ENCODE results near the gene TENM4. TPM values are rescaled to one million over a fixed set of nuclear protein-coding genes. Genes with fewer than 3 reads are reported as not detected.

Gene TENM4
- polyA plus RNA-seq, 12 donors = 6.1 to 12.6 (median 7.8) TPM; not detected in 1

DNA sequence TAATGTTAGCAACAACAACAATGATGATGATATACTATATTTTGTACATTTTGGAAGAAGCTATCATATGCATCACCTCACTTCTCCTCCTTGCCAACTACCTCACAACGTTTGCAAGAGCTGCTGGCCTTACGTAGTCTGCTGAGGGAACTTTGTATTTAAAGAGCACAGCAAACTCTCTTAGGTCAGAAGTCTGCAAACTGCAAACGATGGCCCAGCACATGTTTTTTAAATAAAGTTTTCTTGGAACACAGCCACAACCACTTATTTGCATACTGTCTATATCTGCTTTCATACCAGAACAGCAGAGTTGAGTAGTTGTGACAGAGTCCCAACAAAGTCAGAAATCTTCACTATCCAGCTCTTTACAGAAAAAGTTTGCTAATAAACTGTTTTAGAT, 261.7 kb downstream of the TENM4 start:
- DNase-seq = no peak

DNA sequence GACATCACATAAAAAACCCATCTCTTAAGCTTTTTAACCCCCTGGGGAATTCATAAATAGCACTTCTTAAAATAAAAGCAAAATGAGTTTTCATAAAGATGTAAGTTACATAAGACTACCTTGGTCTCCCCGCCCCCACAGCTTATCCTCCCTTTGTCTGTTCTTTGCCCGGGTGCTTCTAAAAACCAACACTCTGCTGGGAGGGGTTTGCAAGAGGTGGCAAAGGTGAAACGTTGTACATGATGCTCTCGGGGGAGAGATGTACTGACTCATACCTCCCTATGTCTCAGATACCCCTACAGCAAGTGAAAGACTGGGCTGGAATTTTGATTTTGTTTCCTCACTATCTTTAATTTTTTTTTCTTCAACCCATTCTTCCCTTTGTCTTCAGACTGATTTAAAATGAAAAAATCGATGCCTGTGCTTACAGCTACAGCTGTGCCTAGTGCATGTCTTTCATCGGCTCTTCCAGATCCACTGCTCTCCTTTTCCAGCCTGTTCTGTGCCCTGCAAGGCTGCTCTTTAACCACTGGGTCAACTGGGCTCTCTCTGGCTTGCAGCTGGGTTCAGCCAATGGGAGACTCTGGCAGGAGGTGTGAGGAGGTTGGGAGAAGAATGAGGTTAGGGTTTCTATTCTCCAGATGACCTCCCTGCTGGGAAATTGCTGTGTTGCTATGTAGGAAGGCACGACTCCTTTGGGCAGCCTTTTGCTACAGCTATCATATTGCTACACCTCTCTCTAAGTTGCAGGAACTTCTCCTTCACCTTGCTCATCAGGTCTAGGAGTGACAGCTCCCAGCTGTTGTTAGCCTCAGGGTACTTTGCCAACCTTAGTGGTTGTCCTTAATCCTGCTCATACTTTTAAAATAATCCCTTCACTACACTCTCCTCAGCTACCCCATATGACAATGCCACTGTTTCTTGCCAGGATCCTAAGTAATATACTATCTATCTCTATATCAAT, 266.5 kb downstream of the TENM4 start:
- DNase-seq = no peak

DNA sequence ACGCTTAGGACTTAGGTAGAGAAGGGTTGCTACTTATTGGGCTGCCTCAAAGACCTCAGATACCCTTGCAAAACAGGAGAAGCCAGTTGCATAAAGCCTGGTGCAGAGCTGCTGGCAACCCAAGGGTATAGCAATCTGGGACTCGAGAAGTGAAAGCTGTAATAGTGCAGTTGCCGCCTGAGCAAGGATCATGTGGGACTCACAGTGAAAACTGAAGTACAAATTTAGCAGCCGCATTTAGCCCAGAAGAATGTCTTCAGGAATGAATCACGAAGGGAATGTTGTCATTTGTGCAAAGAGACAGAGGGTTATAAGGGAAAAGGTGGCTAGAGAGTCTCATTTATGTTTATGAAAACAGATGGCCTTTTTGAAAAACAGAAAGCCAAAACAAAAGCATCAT, 267.2 kb downstream of the TENM4 start:
- no peak for DNase-seq

DNA sequence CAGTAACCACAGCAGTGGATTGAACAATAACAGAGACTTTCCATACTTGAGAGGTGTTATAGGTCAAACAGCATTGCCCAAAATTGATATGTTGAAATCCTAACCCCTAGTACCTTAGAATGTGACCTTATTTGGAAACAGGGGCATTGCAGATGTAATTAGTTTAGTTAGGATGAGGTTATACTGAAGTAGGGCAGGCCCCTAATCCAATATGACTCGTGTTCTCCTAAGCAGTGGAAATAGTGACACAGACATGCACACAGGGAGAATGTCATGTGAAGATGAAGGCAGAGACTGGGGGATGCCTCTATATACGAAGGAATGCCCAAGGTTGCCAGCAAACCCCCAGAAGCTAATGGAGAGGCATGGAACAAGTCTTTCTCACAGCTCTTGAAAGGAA, 270.5 kb downstream of the TENM4 start:
- no peak for DNase-seq

DNA sequence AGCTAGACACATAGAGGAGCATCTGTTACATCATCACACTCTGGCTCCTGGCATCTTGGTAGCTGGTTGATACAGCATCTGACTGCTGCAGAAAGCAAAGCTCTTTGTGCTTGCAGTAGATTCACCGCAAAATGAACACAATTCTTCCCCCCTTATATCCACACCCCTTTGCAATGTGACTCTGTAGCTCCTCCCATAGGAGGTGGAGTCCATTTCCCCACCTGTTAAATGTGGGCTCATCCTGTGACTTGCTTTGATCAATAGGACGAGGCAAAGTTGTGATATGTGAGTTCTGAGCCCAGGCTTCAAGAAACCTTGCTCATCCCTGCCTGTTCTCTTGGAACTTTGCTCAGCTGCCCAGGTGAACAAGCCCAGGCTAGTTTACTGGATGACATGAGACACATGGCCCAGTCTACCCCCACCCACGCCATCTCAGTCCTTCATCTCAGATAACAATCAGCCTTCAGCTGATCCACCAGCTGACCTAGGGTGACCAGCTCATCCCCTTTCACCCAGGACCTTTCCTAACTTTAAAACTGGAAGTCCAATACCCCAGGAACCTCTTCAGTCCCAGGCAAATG, 272.2 kb downstream of the TENM4 start:
- no peak for DNase-seq

DNA sequence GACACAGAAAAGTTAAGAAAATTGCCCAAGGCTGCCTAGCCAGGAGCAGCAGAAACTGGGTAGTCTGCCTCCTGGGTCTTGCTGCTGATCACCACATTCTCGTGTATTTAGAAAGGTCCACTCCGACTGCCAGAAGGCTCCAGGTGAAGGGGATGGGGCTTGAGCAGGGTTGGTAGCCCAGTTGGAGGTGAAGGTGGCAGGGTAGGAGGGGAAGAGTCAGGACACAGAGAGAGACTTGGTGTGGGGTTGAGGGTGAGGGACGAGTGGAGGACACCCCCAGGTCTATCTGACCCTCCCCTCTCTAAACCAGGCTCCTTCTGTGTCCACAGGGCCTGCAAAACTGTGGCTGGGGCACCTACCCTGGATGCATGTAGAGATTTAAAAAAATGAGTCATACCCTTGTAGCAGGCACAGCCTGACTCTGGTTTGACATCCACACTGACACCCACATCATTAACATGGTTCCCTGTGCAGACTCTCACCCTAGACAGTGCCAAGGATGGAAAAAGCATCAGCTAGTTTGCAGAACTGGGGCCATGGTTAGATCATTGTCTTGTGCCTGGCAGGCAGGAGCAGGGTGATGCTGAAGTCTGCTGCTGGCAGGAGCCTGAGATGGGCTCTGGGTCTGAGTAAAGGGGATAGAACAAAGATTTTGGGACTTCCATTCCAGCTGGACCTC, 273.2 kb downstream of the TENM4 start:
- no peak for DNase-seq

DNA sequence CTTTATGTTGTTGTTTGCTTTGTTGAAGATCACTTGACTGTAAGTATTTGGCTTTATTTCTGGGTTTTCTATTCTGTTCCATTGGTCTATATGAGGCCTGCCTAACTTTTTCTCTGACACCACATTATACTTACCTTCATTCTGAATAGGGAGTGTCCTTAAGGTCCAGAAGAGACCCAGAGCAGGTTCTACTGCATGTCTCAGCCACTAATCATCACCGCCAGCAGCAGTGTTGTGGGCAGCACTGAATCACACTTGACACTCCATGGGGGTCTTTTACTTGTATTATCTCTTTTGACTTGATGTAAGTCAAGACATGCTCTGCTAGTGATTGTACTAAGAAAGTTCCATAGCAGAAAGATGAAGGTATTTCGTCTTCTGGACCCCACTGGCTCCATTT, 274.9 kb downstream of the TENM4 start:
- no peak for DNase-seq

DNA sequence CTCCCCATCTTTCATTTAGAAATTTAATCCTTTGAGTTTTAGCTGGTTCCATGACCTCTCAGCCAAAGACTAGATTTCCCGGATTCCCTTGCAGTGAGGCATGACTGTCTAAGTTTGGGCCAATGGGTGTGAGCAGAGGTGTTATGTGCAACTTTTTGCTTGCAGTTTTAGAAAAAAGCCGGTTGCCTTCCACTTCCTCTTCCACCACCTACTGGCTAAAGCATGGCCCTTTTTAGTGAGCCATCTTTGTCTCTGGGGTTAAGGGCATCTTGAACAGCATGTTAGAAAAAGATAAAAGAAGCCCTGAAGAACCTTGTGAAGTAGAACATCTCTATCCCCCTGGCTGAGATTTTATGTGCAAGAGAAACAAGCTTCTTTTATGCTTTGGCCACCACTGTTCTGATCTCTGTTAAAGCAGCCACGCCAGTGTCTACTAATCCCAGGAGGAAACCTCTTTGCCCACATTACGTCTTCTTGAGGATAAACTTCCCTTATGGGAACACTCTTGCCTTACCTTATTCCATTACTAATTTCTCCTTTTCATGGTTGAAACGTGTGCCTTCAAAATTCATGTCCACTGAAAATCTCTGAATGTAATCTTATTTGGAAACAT, 279.9 kb downstream of the TENM4 start:
- no peak for DNase-seq

DNA sequence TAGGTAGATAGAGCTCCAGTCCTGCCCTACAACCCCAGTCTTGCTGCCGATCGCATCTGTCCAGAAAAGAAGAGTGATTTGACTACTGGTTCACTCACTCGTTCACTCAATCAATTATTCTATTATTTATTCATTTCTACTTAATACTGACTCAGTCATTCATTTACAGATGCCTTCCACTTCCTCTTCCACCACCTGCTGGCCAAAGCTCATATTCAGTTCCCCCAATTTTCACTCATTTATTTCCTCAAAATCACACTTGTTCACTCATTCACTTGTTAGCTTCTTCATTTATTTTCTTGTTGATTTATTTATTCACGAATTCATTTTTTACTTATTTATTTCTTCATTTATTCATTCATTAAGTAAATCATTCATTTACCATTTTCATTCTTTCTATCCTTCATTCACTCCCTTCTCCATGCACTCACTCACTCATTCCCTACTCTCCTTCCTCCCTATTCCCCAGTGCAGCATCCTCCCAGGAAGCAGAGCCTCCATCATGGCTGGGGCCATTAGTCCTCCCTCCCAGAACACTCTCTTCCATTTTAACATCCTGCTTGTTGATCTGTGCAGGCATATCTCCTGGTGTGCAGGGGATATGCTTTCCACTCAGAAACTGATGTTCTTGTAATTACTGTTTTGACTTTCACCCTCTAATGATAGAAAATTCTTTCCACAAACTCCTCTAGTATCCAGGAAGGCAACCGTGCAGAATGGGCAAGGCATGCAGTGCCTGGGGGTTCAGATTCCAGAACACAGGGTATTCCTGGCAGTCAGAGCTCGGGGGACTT, 281.0 kb downstream of the TENM4 start:
- DNase-seq = no peak

DNA sequence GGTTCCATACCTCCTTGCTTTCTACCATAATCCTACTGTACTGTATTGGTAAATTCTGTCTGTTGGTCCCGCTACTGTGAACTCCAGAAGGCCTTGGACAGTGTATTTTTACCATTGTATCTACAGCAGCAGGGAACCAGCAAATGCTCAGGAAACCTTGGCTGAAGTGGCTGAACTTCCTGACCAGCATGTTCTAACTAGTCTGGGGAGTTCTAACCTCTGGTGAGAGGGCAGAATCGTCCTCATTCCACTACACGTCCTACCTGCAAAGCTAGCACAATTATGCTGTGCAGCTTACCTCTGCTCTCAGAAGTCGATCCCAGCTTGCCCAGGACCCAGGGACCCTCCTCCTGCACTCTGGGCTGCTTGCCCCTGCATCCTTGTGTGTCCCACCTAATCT, 283.1 kb downstream of the TENM4 start:
- no peak for DNase-seq

DNA sequence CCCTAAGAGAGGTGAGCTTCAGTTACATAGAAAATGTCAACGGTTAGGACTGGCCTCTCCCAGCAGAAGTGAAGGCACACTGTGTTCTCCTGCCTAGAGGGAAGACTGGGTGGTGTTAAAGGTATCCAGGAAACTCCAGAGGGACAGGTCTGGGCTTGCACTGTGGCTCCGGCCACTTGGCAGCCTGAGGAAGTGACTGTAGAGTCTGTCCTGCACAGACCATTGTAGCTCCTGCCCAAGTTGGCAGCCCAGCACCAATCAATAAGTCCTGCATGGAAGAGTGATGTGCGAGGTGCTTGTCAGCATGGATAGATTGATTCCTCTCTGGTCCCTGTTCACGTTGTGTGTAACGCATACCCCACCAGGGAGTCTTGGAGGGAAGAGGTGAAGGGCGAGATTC, 284.8 kb downstream of the TENM4 start:
- no peak for DNase-seq

DNA sequence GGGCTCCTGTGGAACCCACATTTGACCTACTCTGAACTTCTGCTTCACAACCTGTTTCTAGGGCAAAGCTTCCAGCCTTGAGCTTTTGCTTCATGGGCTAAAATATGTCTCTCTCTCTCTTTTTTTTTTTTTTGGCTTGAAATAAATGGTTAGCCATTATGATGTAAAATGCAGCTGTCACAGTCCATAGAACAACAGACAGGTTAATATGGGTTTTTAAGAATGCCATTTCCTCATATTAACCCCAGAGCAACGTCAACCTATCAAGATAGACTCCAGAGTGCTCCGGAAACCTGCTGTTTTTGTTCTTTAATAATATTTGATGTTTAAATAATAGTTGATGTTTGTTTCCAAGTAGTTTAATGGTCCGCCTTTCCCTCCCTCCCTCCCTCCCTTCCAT, 285.6 kb downstream of the TENM4 start:
- no peak for DNase-seq

DNA sequence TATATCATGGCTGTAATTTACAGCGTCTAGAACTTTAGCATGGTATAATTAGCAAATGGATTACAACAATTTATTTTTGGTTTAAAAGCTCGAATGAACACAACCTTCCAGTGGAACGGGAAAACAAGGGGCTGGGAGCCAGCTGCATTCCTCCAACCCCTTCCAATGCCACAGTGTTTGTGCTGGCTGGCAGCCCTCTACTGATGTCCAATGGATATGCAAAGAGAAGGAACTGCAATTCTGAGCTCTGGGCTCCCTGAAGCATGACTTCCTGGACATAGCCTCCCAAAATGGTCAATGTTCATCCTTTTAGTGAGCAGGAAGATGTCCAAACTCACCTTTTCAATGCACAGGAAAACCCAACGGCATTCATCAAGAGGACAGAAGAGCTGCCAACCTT, 288.3 kb downstream of the TENM4 start:
- DNase-seq = no peak

DNA sequence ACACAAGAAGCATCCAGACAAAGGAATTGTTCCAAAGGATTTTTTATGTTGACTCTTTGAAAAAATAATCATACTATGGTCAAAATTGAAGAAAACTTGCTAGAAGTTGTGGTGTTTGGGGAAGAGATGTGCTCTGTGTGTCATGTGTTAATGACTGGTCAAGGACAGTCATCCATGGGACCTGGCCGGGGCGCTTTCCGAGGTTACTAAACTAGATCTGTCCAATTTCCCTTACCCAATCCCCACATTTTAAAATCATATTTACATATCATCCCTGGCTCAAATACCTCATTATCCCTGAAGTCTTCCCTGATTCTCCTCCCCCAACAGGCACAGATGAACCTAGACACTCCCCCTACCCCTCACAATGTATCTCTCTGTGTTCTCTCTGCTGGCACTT, 289.4 kb downstream of the TENM4 start:
- DNase-seq = no peak

DNA sequence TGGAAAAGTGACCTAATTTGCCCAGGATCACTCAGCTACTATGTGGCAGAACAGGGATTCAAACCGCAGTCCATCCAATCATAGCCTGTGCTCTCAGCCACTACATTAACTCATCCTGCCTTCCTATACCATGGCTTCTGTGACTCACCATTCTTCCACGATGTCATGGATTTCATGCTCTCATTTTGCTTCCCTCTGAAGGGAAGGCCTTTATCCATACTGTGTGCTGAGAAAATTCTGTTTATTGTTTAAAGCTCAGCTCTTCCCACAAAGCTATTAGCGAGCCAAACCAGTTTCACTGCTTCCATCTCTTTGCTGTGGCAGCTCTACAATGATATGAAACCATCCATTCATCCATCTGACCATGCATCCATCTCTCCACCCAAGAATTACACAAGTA, 289.9 kb downstream of the TENM4 start:
- no peak for DNase-seq

DNA sequence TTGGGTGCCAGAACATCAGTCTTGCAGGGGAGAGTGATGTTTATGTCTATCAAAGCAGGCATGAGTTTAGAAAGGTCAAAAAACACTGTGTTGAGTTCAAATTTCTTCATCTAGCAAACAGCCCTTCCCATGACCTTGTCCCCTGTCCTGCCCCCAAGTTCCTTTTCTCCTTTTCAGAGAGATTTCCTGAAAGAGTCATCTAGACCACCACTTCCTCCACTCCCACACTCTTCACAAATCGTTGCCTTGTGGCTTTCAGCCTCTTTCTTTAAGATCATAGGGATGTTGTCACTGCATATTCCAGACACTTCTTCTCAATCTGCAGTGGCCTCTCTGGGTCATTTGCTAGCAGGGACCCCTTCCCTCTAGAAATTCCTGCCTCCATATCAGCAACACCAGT, 290.5 kb downstream of the TENM4 start:
- no peak for DNase-seq

DNA sequence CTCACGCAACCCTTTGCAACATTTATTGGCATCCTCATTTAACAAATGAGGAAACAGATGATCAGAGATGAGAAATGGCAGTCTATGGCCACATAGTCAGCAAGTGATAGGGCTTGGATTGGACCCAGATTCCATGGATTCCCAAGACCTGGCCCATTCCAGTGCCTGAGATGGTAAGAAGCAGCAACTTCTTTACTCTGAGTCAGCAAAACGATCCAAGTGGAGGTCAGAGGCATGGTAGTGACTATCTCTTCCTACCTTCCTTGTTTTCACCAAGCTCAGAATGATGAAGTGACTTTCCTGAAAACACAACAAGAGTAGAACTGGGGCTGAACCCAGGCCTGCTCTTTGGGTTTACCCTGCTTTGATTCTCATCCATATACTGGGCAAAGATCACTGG, 293.1 kb downstream of the TENM4 start:
- no peak for DNase-seq

DNA sequence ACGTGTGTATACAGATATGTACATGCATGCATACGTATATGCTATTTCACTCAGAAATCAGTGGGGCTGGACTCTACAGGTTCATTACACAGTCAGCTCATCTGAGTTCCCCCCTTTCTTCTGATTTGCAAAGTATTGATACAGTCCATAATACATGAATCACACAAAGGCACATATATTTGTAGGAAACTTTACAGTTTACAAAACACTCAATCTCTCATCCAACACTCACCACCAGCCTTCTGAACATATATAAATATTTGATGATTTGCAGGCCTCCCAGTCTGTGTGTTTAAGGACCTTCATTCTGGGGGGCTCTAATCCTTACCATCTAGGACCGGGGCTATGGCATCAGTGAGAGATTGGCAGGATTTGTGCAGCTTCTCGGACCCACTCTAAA, 293.8 kb downstream of the TENM4 start:
- DNase-seq = no peak

DNA sequence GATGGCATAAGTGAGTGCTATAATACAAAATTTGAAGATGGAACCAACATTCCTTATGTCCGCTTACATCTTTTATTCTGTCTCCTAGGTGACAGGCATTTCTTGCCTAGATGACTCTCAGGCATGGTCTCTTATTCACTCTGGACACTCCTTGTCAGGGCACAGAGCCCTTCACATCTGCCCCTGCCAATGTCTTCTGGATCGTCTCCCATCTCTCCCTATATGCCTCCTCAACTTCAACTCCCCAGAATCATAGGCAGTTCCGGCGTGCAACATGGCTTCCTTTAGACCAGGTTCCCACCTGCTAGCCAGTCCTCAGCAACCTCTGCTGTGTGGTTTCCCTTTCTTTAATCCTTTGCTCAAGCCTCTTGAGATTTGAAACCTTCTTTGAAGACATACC, 300.9 kb downstream of the TENM4 start:
- DNase-seq = no peak

DNA sequence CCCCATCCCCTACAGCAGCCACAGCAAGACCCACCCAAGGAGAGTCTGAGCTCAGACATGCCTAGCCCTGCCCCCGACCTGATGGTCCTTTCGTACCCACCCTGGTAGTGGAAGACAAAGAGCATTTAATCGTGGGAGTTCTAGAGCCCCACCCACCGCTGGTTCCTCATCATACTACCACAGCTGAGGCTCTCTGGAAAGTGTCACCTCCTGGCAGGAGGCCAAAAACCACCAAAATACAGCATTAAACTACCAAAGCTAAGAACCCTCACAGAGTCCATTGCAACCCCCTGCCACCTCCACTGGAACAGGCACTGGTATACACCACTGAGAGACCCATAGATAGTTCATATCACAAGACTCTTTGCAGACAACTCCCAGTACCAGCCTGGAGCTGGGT, 311.1 kb downstream of the TENM4 start:
- DNase-seq = no peak

DNA sequence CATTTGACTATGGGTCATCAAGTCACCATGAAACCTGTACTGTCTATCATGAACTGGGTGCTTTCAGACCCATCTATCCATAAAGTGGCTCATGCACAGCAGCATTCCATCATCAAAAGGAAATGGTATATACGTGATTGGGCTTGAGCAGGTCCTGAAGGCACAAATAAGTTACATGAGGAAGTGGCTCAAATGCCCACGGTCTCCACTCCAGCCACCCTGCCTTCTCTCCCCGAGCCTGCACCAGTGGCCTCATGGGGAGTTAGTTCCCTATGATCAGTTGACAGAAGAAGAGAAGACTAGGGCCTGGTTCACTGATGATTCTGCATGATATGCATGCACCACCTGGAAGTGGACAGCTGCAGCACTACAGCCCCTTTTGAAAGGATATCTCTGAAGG, 312.5 kb downstream of the TENM4 start:
- no peak for DNase-seq

DNA sequence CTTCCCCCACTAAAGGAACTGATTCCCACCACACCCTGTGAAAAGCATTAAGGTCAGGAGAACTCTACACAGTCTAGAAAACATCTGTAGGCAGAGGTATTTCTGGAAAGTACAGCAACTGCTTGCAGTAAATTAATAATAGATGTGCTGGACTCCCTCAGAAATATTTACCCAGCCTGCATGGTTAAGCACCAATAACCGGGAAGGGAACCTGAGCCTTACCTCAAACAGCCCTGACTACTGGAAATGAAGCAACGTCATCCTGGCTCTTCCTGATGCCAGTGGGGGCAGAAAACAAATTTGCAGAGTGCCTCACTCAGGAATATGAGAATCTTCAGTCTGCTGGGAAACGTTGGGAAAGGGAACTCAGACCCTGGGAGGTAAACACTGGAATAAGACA, 318.1 kb downstream of the TENM4 start:
- DNase-seq = no peak
